Ecto neural progenitor cell (in vitro differentiated cells): Measurements from ENCODE around the gene PTPN11.
"Not testable (repeated sequence)": the region's sequence is repeated elsewhere in the genome, so short reads cannot be mapped to it uniquely, and the experiment has no call there.

Experiments
- DNase-seq: peaks from one replicate; pipeline ENCODE4 v3.0.0-alpha.2; 2018; ENCODE audit warnings: low spot score

Gene PTPN11

GRCh38 chr12:112409064-112409905 lies 9.5 kb upstream of the PTPN11 start, which contains the start of gene RPL6:
Gene RPL6 (minus strand): TSS chr12:112409605. CDS start chr12:112408656, 949 bp downstream.
- DNase-seq = peak; percentile 89

GRCh38 chr12:112409906-112410244 lies 8.9 kb upstream of the PTPN11 start:
- no peak for DNase-seq

GRCh38 chr12:112413855-112414625 lies 4.7 kb upstream of the PTPN11 start:
- no peak for DNase-seq

GRCh38 chr12:112415457-112415856 lies 3.3 kb upstream of the PTPN11 start:
- DNase-seq = not testable (repeated sequence)

- no peak for DNase-seq
These were observed 507 bp upstream of the PTPN11 start for GRCh38 chr12:112418273-112418607.

- no peak for DNase-seq
These were observed 768 bp downstream of the PTPN11 start for GRCh38 chr12:112419297-112420133.

- no peak for DNase-seq
These were observed 2.0 kb downstream of the PTPN11 start for GRCh38 chr12:112420740-112421139.

- DNase-seq = no peak
These were observed 2.6 kb downstream of the PTPN11 start for GRCh38 chr12:112421363-112421762.

- DNase-seq = no peak
These were observed 3.8 kb downstream of the PTPN11 start for GRCh38 chr12:112422531-112422930.

- no peak for DNase-seq
These were observed 5.4 kb downstream of the PTPN11 start for GRCh38 chr12:112424126-112424525.

GRCh38 chr12:112425582-112426382 lies 7.0 kb downstream of the PTPN11 start:
- no peak for DNase-seq

GRCh38 chr12:112427760-112428159 lies 9.0 kb downstream of the PTPN11 start:
- no peak for DNase-seq

- DNase-seq = no peak
These were observed 12.2 kb downstream of the PTPN11 start for GRCh38 chr12:112430929-112431328.

GRCh38 chr12:112431965-112432364 lies 13.2 kb downstream of the PTPN11 start:
- no peak for DNase-seq

- no peak for DNase-seq
These were observed 14.8 kb downstream of the PTPN11 start for GRCh38 chr12:112433551-112433950.

GRCh38 chr12:112438645-112439044 lies 19.9 kb downstream of the PTPN11 start:
- not testable (repeated sequence) for DNase-seq

- DNase-seq = no peak
These were observed 21.0 kb downstream of the PTPN11 start for GRCh38 chr12:112439769-112440168.

GRCh38 chr12:112440653-112441052 lies 21.9 kb downstream of the PTPN11 start:
- not testable (repeated sequence) for DNase-seq

GRCh38 chr12:112443916-112444315 lies 25.2 kb downstream of the PTPN11 start:
- no peak for DNase-seq

GRCh38 chr12:112446008-112446725 lies 27.4 kb downstream of the PTPN11 start:
- no peak for DNase-seq

- no peak for DNase-seq
These were observed 28.4 kb downstream of the PTPN11 start for GRCh38 chr12:112447106-112447505.
